Parathyroid adenoma (tissue), 2 donors: ENCODE measurements around the gene SNX14.

Experiments used
- H2AFZ ChIP-seq: fragments of 300-600 bp; sonication (generic); one replicate; pipeline ENCODE4 v1.7.0; 2017; ENCODE audit warnings: antibody characterized with exemption, mild to moderate bottlenecking
- H3K27ac ChIP-seq: fragments of 300-600 bp; sonication (generic); one replicate; pipeline ENCODE4 v1.7.0; 2017
- H3K27me3 ChIP-seq: fragments of 300-600 bp; sonication (generic); one replicate; pipeline ENCODE4 v1.7.0; 2017; ENCODE audit warnings: low read length; ENCODE audit not compliant: control insufficient read depth, insufficient read depth
- H3K36me3 ChIP-seq: fragments of 300-600 bp; sonication (generic); one replicate; pipeline ENCODE4 v1.7.0; 2017; ENCODE audit warnings: low read length; ENCODE audit not compliant: control insufficient read depth, insufficient read depth
- H3K4me1 ChIP-seq: fragments of 300-600 bp; sonication (generic); one replicate; pipeline ENCODE4 v1.7.0; 2017; ENCODE audit warnings: control low read depth
- H3K4me2 ChIP-seq: fragments of 300-600 bp; sonication (generic); one replicate; pipeline ENCODE4 v1.7.0; 2017; ENCODE audit warnings: low read length
- H3K4me3 ChIP-seq: fragments of 300-600 bp; sonication (generic); one replicate; pipeline ENCODE4 v1.7.0; 2017; ENCODE audit warnings: low read depth, low read length
- H3K79me2 ChIP-seq: fragments of 300-600 bp; sonication (generic); one replicate; pipeline ENCODE4 v1.7.0; 2017; ENCODE audit warnings: control low read depth
- H3K9ac ChIP-seq: fragments of 300-600 bp; sonication (generic); one replicate; pipeline ENCODE4 v1.7.0; 2017; ENCODE audit warnings: mild to moderate bottlenecking
- H3K9me3 ChIP-seq: fragments of 300-600 bp; sonication (generic); one replicate; pipeline ENCODE4 v1.7.0; 2017; ENCODE audit warnings: low read length; ENCODE audit not compliant: control insufficient read depth
- TF ChIP-seq, protein P1 (sequence below): fragments of 300-600 bp; sonication (generic); IDR thresholded peaks from one replicate; pipeline ENCODE4 v1.7.0; 2017; ENCODE audit warnings: antibody characterized with exemption, mild to moderate bottlenecking
- donor health status: primary hyperparathyroidism.

The SNX14 gene

DNA sequence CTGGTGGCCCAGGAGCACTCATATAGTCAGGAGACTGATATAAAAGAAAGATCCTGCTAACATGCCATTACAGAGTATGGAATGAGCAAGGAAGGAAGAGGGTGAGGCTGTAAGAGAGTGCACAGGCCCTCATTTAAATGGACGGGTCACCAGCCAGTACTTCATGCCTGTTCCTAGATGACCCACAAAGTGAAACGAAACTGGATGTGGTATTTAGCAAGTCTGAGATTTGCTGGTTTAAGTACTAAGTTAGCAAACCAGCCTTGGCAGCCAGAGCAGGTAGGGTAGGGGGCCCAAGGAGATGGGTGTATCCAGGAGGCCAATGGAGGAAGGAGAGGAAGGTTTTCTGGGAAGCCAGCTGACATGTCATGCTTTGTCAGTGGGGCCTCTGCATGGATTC, 127.9 kb downstream of the SNX14 start:
- TF ChIP-seq, protein P1, sequence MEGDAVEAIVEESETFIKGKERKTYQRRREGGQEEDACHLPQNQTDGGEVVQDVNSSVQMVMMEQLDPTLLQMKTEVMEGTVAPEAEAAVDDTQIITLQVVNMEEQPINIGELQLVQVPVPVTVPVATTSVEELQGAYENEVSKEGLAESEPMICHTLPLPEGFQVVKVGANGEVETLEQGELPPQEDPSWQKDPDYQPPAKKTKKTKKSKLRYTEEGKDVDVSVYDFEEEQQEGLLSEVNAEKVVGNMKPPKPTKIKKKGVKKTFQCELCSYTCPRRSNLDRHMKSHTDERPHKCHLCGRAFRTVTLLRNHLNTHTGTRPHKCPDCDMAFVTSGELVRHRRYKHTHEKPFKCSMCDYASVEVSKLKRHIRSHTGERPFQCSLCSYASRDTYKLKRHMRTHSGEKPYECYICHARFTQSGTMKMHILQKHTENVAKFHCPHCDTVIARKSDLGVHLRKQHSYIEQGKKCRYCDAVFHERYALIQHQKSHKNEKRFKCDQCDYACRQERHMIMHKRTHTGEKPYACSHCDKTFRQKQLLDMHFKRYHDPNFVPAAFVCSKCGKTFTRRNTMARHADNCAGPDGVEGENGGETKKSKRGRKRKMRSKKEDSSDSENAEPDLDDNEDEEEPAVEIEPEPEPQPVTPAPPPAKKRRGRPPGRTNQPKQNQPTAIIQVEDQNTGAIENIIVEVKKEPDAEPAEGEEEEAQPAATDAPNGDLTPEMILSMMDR, result no peak
- Histone ChIP-seq H3K4me1 (no peaks in the 10 kb centered on the region), H3K9me3 (no peaks in the 10 kb centered on the region), H2AFZ (no peak overlapping the region), H3K27ac (no peak overlapping the region), H3K27me3 (no peaks in the 10 kb centered on the region), H3K79me2 (no peaks in the 10 kb centered on the region), H3K9ac (no peak overlapping the region), H3K4me3 (no peak overlapping the region), H3K4me2 (no peak overlapping the region), H3K36me3 (no peaks in the 10 kb centered on the region)

DNA sequence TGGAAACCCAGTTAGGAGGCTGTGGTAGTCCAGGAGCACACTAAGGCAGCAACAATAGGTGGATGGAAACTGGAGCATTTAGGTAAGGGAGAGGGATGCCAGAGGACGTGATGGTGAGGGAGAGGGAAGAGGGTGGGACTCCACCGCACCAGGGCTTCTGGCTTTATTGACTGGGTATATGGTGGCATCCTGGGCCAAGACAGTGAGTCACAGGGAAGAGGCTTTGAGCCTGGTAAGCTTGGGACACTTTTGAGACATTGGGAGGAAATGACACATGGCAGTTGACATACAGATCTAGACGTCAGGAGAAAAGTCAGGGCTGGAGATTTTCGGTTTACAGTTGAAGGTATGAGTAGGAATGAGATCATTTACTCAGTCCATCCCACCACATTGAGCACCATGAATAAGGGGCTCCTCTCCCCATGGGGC, 128.9 kb downstream of the SNX14 start:
- no peak overlapping the region for H3K4me3 ChIP-seq
- TF ChIP-seq, protein P1, result no peak
- no peaks in the 10 kb centered on the region for H3K4me1 ChIP-seq
- no peak overlapping the region for H2AFZ ChIP-seq
- no peaks in the 10 kb centered on the region for H3K36me3 ChIP-seq
- no peak overlapping the region for H3K27ac ChIP-seq
- H3K9ac ChIP-seq, result no peak overlapping the region
- H3K79me2 ChIP-seq, result no peaks in the 10 kb centered on the region
- H3K27me3 ChIP-seq, result no peaks in the 10 kb centered on the region
- no peak overlapping the region for H3K4me2 ChIP-seq
- H3K9me3 ChIP-seq, result no peaks in the 10 kb centered on the region

DNA sequence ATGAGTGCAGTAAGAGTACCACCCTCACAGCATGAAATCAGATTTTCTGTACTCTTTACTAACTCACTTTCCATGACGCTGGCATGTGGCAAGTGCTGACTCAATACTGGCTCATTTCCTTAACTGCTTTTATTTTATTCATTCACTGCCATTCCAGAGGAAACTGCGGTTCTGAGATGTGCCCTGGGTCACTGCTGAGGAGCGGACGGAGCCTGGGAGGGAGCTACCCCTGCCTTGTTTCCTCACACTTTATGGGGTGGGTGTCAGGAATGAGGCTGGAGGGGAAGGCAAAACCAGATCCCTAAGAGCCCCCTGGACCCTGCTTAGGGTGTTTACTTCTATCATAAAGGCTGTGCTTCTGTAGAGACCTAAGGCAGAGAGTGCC, 129.4 kb downstream of the SNX14 start:
- Histone ChIP-seq H3K4me3 (no peak overlapping the region), H3K79me2 (no peaks in the 10 kb centered on the region), H3K27me3 (no peaks in the 10 kb centered on the region), H3K9me3 (no peaks in the 10 kb centered on the region), H3K36me3 (no peaks in the 10 kb centered on the region), H3K4me1 (no peaks in the 10 kb centered on the region), H3K4me2 (no peak overlapping the region), H2AFZ (no peak overlapping the region), H3K27ac (no peak overlapping the region), H3K9ac (no peak overlapping the region)
- TF ChIP-seq, protein P1, result no peak

DNA sequence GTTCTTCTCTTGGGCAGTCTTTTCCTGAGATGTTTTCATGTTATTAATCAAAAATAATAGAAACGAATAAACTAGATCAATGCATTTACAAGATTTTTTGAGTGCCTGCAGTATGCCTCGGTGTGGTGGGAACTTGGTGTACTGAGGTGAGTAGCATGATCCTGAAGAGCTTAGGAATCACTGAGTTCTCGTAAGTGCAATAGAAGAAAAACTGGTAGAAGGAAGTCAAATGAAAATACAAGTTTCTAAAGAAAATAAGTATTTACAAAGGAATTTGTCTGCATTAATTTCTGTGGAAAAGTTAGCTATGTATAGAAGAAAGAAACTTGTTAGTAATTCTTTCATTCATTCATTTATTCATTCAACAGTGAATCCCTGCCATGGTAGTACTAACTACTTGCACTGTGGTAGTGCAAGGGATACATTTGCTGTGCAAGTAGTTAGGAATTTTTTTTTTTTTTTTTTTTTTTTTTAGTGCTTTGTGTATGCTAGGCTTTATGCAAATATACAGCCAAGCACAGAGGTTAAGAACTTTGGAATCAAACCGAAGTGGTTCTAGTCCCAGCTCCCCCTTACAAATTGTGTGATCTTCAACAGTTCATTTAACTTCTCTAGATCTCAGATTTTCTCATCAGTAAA, 129.9 kb downstream of the SNX14 start:
- H3K79me2 ChIP-seq, result no peaks in the 10 kb centered on the region
- H3K9me3 ChIP-seq, result no peaks in the 10 kb centered on the region
- H3K4me1 ChIP-seq, result no peaks in the 10 kb centered on the region
- H3K4me3 ChIP-seq, result no peak overlapping the region
- H3K9ac ChIP-seq, result no peak overlapping the region
- H3K4me2 ChIP-seq, result no peak overlapping the region
- H3K27ac ChIP-seq, result no peak overlapping the region
- no peak overlapping the region for H2AFZ ChIP-seq
- H3K36me3 ChIP-seq, result no peaks in the 10 kb centered on the region
- TF ChIP-seq, protein P1, result no peak
- H3K27me3 ChIP-seq, result no peaks in the 10 kb centered on the region

DNA sequence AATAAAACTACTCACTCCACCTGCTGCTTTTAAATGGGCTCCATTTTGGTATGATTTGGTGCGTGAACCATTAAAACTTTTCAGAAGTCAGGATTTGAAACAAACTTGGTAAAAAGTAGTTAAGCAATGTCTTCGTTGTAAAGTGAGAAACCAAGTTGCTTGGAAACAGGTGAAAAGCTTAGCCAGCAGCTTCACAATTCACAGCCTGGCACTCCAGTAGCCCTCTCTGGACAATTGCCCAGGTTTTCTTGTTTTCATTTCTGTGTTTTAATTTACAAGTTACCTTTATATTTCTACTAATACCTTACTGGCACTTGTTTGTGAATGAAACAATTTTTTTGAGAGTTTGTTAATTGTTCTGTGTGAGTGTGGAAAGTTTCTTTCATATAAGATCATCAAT, 131.0 kb downstream of the SNX14 start:
- H3K9me3 ChIP-seq, result no peaks in the 10 kb centered on the region
- H3K36me3 ChIP-seq, result no peaks in the 10 kb centered on the region
- no peaks in the 10 kb centered on the region for H3K27me3 ChIP-seq
- no peak overlapping the region for H3K9ac ChIP-seq
- TF ChIP-seq, protein P1, result no peak
- no peaks in the 10 kb centered on the region for H3K79me2 ChIP-seq
- H2AFZ ChIP-seq, result no peak overlapping the region
- no peaks in the 10 kb centered on the region for H3K4me1 ChIP-seq
- no peak overlapping the region for H3K27ac ChIP-seq
- H3K4me2 ChIP-seq, result no peak overlapping the region
- no peak overlapping the region for H3K4me3 ChIP-seq
